Neural cell (in vitro differentiated cells): Measurements from ENCODE around the gene ZFYVE28. TPM values are rescaled to one million over a fixed set of nuclear protein-coding genes. Genes with fewer than 3 reads are reported as not detected.

Source experiments
- H2AFZ ChIP-seq: fragments of 200-600, 300-800 bp; sonication (generic), shearing (Covaris generic); 2 replicates; pipeline ENCODE4 v1.6.0; 2014; ENCODE audit warnings: low read depth, mild to moderate bottlenecking, antibody characterized with exemption, low read length, moderate library complexity
- H3F3A ChIP-seq: fragments of 200-600 bp; shearing (Covaris generic); 2 replicates; pipeline ENCODE4 v1.6.1; 2016; ENCODE audit warnings: mild to moderate bottlenecking, moderate library complexity, mixed read lengths, antibody characterized with exemption, low read length; ENCODE audit not compliant: insufficient read depth, poor library complexity, severe bottlenecking
- H3K27ac ChIP-seq: fragments of 200-600, 300-800 bp; sonication (generic), shearing (Covaris generic); 2 replicates; pipeline ENCODE4 v1.5.1; 2014; ENCODE audit warnings: mild to moderate bottlenecking, low read length, moderate library complexity
- H3K27me3 ChIP-seq: fragments of 300-800, 200-600 bp; sonication (generic), shearing (Covaris generic); 2 replicates; pipeline ENCODE4 v1.6.0; 2014; ENCODE audit warnings: mild to moderate bottlenecking, low read depth, low read length, moderate library complexity; ENCODE audit not compliant: insufficient read depth
- H3K36me3 ChIP-seq: fragments of 300-800, 200-600 bp; sonication (generic), shearing (Covaris generic); 2 replicates; pipeline ENCODE4 v1.5.1; 2014; ENCODE audit warnings: mild to moderate bottlenecking, antibody characterized with exemption, low read length, moderate library complexity; ENCODE audit not compliant: insufficient read depth
- H3K4me2 ChIP-seq: fragments of 300-800, 200-600 bp; sonication (generic), shearing (Covaris generic); 2 replicates; pipeline ENCODE4 v1.6.0; 2014; ENCODE audit warnings: mild to moderate bottlenecking, low read length
- H3K4me3 ChIP-seq: fragments of 300-800, 200-600 bp; sonication (generic), shearing (Covaris generic); 2 replicates; pipeline ENCODE4 v1.5.1; 2014; ENCODE audit warnings: mild to moderate bottlenecking, low read length, moderate library complexity
- H3K79me2 ChIP-seq: fragments of 200-600 bp; shearing (Covaris generic); replicated peaks from 2 replicates; pipeline ENCODE4 v1.6.0; 2014; ENCODE audit warnings: mild to moderate bottlenecking, low read length, moderate library complexity; ENCODE audit not compliant: insufficient read depth
- H3K9ac ChIP-seq: fragments of 300-800, 200-600 bp; sonication (generic), shearing (Covaris generic); 2 replicates; pipeline ENCODE4 v1.6.1; 2016; ENCODE audit warnings: mild to moderate bottlenecking, low read length, mixed read lengths
- H3K9me2 ChIP-seq: fragments of 200-600 bp; shearing (Covaris generic); 2 replicates; pipeline ENCODE4 v1.6.1; 2016; ENCODE audit warnings: mild to moderate bottlenecking, low read length, mixed read lengths; ENCODE audit not compliant: insufficient read depth
- H3K9me3 ChIP-seq: fragments of 200-600, 300-800 bp; sonication (generic), shearing (Covaris generic); 2 replicates; pipeline ENCODE4 v1.6.1; 2016; ENCODE audit warnings: mild to moderate bottlenecking, mixed run types, low read length, moderate library complexity, mixed read lengths
- H4K20me1 ChIP-seq: fragments of 200-600 bp; shearing (Covaris generic); 2 replicates; pipeline ENCODE4 v1.6.1; 2016; ENCODE audit warnings: mild to moderate bottlenecking, mixed run types; ENCODE audit not compliant: insufficient read depth
- EP300 ChIP-seq: fragments of 450-650 bp; conservative IDR thresholded peaks from 2 replicates; pipeline ENCODE4 v1.6.1; 2014; ENCODE audit warnings: antibody characterized with exemption, mild to moderate bottlenecking, moderate library complexity; ENCODE audit not compliant: poor library complexity, severe bottlenecking
- EZH2 ChIP-seq: fragments of 200-600, 300-800 bp; shearing (Covaris generic), sonication (generic); IDR thresholded peaks from 2 replicates; pipeline ENCODE4 v1.6.1; 2014; ENCODE audit warnings: antibody characterized with exemption, low read length, borderline replicate concordance, mild to moderate bottlenecking; ENCODE audit not compliant: insufficient read depth, poor library complexity, severe bottlenecking
- MXI1 ChIP-seq: fragments of 450-650 bp; conservative IDR thresholded peaks from 2 replicates; pipeline ENCODE4 v1.6.1; 2014; ENCODE audit warnings: antibody characterized with exemption, mild to moderate bottlenecking; ENCODE audit not compliant: poor library complexity, severe bottlenecking
- POLR2AphosphoS5 ChIP-seq: IDR thresholded peaks from 2 replicates; pipeline ENCODE4 v1.6.1; 2012
- RAD21 ChIP-seq: fragments of 450-650 bp; conservative IDR thresholded peaks from 2 replicates; pipeline ENCODE4 v1.6.1; 2014; ENCODE audit warnings: antibody characterized with exemption, mild to moderate bottlenecking, moderate library complexity
- SMC3 ChIP-seq: fragments of 450-650 bp; conservative IDR thresholded peaks from 2 replicates; pipeline ENCODE4 v1.6.1; 2014; ENCODE audit warnings: antibody characterized with exemption, mild to moderate bottlenecking, moderate library complexity; ENCODE audit not compliant: poor library complexity
- TAF1 ChIP-seq: IDR thresholded peaks from 2 replicates; pipeline ENCODE4 v1.6.1; 2012; ENCODE audit warnings: low read depth
- polyA plus RNA-seq: library from polyadenylated mRNA; depleted of rRNA; stranded (reverse); fragments of >200 nt; gene quantifications from 2 replicates; pipeline ENCODE4 v1.2.3, GENCODE V29; 2014
- TF ChIP-seq, protein P1 (sequence below): IDR thresholded peaks from 2 replicates; pipeline ENCODE4 v1.6.1; 2012; ENCODE audit warnings: borderline replicate concordance
- TF ChIP-seq, protein P2 (sequence below): fragments of 450-650 bp; IDR thresholded peaks from 2 replicates; pipeline ENCODE4 v1.5.1; 2014; ENCODE audit warnings: antibody characterized with exemption, mild to moderate bottlenecking, moderate library complexity; ENCODE audit not compliant: poor library complexity, severe bottlenecking

Gene ZFYVE28
- polyA plus RNA-seq, 1 donor from 2014 or later, result 2.4 TPM

DNA sequence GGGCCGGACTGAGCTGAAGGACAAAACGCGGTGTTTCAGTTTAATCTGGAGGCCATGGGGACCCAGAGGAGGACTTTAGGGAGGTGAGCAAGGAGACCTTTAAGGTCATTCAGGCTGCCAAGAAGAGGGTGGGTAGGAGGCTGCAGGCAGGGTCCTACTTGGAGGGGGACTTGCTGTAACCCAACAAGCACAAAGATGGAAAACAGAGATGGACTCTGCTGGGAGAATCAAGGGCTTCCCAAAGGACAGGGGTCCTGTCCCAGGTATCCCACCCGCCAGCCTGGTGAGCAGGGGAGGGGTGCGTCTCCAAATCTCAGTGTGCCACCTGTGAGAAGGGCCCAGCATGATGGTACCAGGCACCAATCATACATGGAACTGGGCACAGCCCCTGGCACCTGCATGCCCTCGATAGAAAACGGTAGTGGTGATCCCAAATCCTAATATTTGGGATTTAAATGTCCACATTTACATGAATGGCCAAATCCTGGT lies 172.6 kb downstream of the ZFYVE28 start:
- Histone ChIP-seq H4K20me1 (no peaks in the 10 kb centered on the region), H2AFZ (no peak overlapping the region), H3K9me3 (no peaks in the 10 kb centered on the region), H3K4me2 (no peak overlapping the region), H3F3A (no peaks in the 10 kb centered on the region), H3K36me3 (no peaks in the 10 kb centered on the region), H3K27me3 (no peaks in the 10 kb centered on the region), H3K9me2 (no peaks in the 10 kb centered on the region), H3K79me2 (peaks cover 6% of the 10 kb centered on the region), H3K4me3 (no peak overlapping the region), H3K27ac (no peak overlapping the region), H3K9ac (no peak overlapping the region)
- no peak for TF ChIP-seq RAD21
- TF ChIP-seq TAF1, result no peak
- no peak for TF ChIP-seq EZH2
- TF ChIP-seq EP300, result no peak
- TF ChIP-seq, protein P1, sequence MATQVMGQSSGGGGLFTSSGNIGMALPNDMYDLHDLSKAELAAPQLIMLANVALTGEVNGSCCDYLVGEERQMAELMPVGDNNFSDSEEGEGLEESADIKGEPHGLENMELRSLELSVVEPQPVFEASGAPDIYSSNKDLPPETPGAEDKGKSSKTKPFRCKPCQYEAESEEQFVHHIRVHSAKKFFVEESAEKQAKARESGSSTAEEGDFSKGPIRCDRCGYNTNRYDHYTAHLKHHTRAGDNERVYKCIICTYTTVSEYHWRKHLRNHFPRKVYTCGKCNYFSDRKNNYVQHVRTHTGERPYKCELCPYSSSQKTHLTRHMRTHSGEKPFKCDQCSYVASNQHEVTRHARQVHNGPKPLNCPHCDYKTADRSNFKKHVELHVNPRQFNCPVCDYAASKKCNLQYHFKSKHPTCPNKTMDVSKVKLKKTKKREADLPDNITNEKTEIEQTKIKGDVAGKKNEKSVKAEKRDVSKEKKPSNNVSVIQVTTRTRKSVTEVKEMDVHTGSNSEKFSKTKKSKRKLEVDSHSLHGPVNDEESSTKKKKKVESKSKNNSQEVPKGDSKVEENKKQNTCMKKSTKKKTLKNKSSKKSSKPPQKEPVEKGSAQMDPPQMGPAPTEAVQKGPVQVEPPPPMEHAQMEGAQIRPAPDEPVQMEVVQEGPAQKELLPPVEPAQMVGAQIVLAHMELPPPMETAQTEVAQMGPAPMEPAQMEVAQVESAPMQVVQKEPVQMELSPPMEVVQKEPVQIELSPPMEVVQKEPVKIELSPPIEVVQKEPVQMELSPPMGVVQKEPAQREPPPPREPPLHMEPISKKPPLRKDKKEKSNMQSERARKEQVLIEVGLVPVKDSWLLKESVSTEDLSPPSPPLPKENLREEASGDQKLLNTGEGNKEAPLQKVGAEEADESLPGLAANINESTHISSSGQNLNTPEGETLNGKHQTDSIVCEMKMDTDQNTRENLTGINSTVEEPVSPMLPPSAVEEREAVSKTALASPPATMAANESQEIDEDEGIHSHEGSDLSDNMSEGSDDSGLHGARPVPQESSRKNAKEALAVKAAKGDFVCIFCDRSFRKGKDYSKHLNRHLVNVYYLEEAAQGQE, result no peak
- no peak for TF ChIP-seq SMC3
- TF ChIP-seq MXI1, result no peak

DNA sequence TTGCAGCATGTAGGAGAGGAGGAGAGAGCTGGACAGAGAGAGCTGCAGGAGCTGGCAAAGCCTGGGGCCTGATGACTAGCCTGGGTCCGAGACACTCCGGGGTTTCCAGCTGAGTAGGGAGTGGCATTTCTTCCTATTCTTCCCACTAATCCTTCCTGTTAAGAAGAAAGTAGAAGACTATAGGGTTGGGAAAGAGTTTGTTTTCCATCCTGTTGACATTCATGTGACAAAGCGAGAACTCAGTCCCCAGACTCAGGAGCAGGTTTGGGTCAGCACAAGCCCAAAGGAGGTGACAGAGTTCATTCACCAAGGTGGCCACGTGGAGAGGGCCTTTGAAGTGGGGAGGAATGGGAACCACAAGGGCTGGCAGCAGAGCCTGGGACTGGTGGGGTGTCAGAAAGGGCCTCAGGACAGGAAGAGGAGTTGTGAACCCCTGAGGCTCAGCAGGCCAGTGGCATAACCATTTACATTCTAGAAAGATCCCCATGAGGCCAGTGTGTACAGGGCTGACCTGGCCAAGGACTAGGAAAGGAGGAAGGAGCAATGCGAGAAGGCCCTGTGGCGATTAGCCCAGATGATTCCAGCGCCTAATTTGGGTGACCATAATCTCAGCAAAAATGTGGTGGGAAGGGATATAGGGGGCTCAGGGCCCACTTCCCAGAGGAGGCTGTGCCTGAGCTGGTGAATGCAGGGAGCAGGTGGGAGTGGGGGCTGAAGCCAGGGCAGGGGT lies 173.2 kb downstream of the ZFYVE28 start:
- no peak overlapping the region for H3K4me3 ChIP-seq
- no peak overlapping the region for H2AFZ ChIP-seq
- no peaks in the 10 kb centered on the region for H3K9me3 ChIP-seq
- H4K20me1 ChIP-seq, result no peaks in the 10 kb centered on the region
- no peaks in the 10 kb centered on the region for H3K27me3 ChIP-seq
- H3K27ac ChIP-seq, result no peak overlapping the region
- H3K9ac ChIP-seq, result no peak overlapping the region
- no peaks in the 10 kb centered on the region for H3K9me2 ChIP-seq
- peaks cover 12% of the 10 kb centered on the region for H3K79me2 ChIP-seq
- H3K4me2 ChIP-seq, result no peak overlapping the region
- no peaks in the 10 kb centered on the region for H3F3A ChIP-seq
- no peaks in the 10 kb centered on the region for H3K36me3 ChIP-seq
- TF ChIP-seq RAD21, result no peak
- TF ChIP-seq, protein P1, result no peak
- no peak for TF ChIP-seq EP300
- no peak for TF ChIP-seq POLR2AphosphoS5
- TF ChIP-seq EZH2, result no peak
- no peak for TF ChIP-seq MXI1
- no peak for TF ChIP-seq SMC3
- TF ChIP-seq, protein P2, sequence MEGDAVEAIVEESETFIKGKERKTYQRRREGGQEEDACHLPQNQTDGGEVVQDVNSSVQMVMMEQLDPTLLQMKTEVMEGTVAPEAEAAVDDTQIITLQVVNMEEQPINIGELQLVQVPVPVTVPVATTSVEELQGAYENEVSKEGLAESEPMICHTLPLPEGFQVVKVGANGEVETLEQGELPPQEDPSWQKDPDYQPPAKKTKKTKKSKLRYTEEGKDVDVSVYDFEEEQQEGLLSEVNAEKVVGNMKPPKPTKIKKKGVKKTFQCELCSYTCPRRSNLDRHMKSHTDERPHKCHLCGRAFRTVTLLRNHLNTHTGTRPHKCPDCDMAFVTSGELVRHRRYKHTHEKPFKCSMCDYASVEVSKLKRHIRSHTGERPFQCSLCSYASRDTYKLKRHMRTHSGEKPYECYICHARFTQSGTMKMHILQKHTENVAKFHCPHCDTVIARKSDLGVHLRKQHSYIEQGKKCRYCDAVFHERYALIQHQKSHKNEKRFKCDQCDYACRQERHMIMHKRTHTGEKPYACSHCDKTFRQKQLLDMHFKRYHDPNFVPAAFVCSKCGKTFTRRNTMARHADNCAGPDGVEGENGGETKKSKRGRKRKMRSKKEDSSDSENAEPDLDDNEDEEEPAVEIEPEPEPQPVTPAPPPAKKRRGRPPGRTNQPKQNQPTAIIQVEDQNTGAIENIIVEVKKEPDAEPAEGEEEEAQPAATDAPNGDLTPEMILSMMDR, result no peak
- TF ChIP-seq TAF1, result no peak
